Upper lobe of left lung (tissue), 6 donors: ENCODE data around the gene BAZ1B. TPM values are rescaled to one million over a fixed set of nuclear protein-coding genes. Genes with fewer than 3 reads are reported as not detected.

Source experiments
- ATAC-seq, 2 donors: fragments of 200-7000 bp; cut with Tn5 transposase; one replicate each; pipeline ENCODE4 v1.9.1; 2022; ENCODE audit warnings: mild to moderate bottlenecking in 2 of 2, moderate library complexity in 2 of 2; ENCODE audit not compliant: low FRiP score in 2 of 2
- DNase-seq, 2 donors: peaks; one replicate each; pipeline ENCODE4 v3.0.0-alpha.2; 2019 to 2020
- H3K27ac ChIP-seq, 4 donors: fragments of 200-600 bp; sonication (generic); one replicate each; pipeline ENCODE4 v1.5.1; 2016 to 2019
- H3K27me3 ChIP-seq, 4 donors: fragments of 200-600 bp; sonication (generic); one replicate each; pipeline ENCODE4 v1.5.1; 2017 to 2019
- H3K36me3 ChIP-seq, 4 donors: fragments of 200-600 bp; sonication (generic); one replicate each; pipeline ENCODE4 v1.5.1; 2016 to 2019
- H3K4me1 ChIP-seq, 4 donors: fragments of 200-600 bp; sonication (generic); one replicate each; pipeline ENCODE4 v1.5.1; 2018 to 2019
- H3K4me3 ChIP-seq, 4 donors: fragments of 200-600 bp; sonication (generic); one replicate each; pipeline ENCODE4 v1.5.1; 2017 to 2019; ENCODE audit warnings: mild to moderate bottlenecking in 2 of 4, moderate library complexity in 1 of 4
- H3K9me3 ChIP-seq, 4 donors: fragments of 200-600 bp; sonication (generic); one replicate each; pipeline ENCODE4 v1.5.1; 2018 to 2019
- CTCF ChIP-seq, 6 experiments: fragments of 450-650 bp in 4 of 6; fragments of 200-600 bp in 2 of 6; sonication (generic) in 2 of 6; IDR thresholded peaks; one replicate each; pipeline ENCODE4 v1.5.1; 2016 to 2019; ENCODE audit warnings: antibody characterized with exemption in 6 of 6
- EP300 ChIP-seq, 4 donors: sonication (generic); formaldehyde crosslinking; IDR thresholded peaks; one replicate each; pipeline ENCODE4 v1.5.1; 2017; ENCODE audit warnings: antibody characterized with exemption in 4 of 4, control low read depth in 2 of 4
- POLR2A ChIP-seq, 4 donors: fragments of 450-650 bp; IDR thresholded peaks; one replicate each; pipeline ENCODE4 v1.5.1; 2016 to 2017; ENCODE audit warnings: antibody characterized with exemption in 4 of 4, mild to moderate bottlenecking in 2 of 4
- POLR2AphosphoS5 ChIP-seq, 2 donors: sonication (generic); formaldehyde crosslinking; IDR thresholded peaks; one replicate each; pipeline ENCODE4 v1.5.1; 2017; ENCODE audit warnings: antibody characterized with exemption in 2 of 2
- WGBS, 2 donors: methylation state at CpG; one replicate each; pipeline ENCODE4 v1.1.5; 2017 to 2018; 5-methylcytosine and 5-hydroxymethylcytosine counted together
- total RNA-seq, 6 donors: library from RNA; depleted of rRNA in 4 of 6; stranded (reverse); fragments of >200 nt in 4 of 6; gene quantifications; one replicate each; pipeline versions ENCODE4 v1.1.0 to v1.2.1, GENCODE V29; 2016 to 2021
- donor health status: DM: no; HTN: no; CAD: no; lungs with moderate emphysema.
- donor health status: DM: no; HTN: yes; CAD: no; lungs with severe emphysema.

BAZ1B gene
- total RNA-seq, 6 donors from 2014 or later = 45.8 to 71.4 (median 56.0) TPM

- no peak for DNase-seq
Measured at GRCh38 chr7:73515178-73515577, 6.9 kb downstream of the BAZ1B start.

GRCh38 chr7:73512018-73512780, 9.9 kb downstream of the BAZ1B start:
- Histone ChIP-seq H3K27ac (no peak overlapping the region), H3K9me3 (no peaks in the 10 kb centered on the region), H3K4me1 (peaks cover 0 to 14% (median 11%) of the 10 kb centered on the region in 4 donors), H3K4me3 (no peak overlapping the region), H3K27me3 (no peaks in the 10 kb centered on the region), H3K36me3 (peaks cover 7 to 85% (median 53%) of the 10 kb centered on the region in 4 donors)
- 70 to 75% methylated on average over 8 of the region's 8 CpGs for WGBS, 2 donors
- ATAC-seq (no peak), DNase-seq (no peak)
- TF ChIP-seq POLR2A (IDR thresholded peaks at IDR 0.05) (no peak), CTCF (IDR thresholded peaks at IDR 0.05) (no peak), POLR2AphosphoS5 (IDR thresholded peaks at IDR 0.05) (no peak), EP300 (IDR thresholded peaks at IDR 0.05) (no peak)

More at GRCh38 chr7:73515178-73515577, 6.9 kb downstream of the BAZ1B start:
- WGBS, 2 donors = 93 to 95% methylated on average over 3 of the region's 3 CpGs
- Histone ChIP-seq H3K4me1 (peaks cover 19 to 41% (median 35%) of the 10 kb centered on the region in 4 donors), H3K9me3 (no peaks in the 10 kb centered on the region), H3K36me3 (peaks cover 0 to 63% (median 30%) of the 10 kb centered on the region in 4 donors), H3K4me3 (no peak overlapping the region), H3K27ac (no peak overlapping the region), H3K27me3 (no peaks in the 10 kb centered on the region)
- ATAC-seq = no peak
- TF ChIP-seq CTCF (IDR thresholded peaks at IDR 0.05) = no peak
- TF ChIP-seq EP300 (IDR thresholded peaks at IDR 0.05) = no peak
- TF ChIP-seq POLR2AphosphoS5 (IDR thresholded peaks at IDR 0.05) = no peak
- TF ChIP-seq POLR2A (IDR thresholded peaks at IDR 0.05) = no peak

GRCh38 chr7:73509463-73509862, 12.6 kb downstream of the BAZ1B start:
- TF ChIP-seq EP300 (IDR thresholded peaks at IDR 0.05) (no peak), POLR2A (IDR thresholded peaks at IDR 0.05) (no peak), POLR2AphosphoS5 (IDR thresholded peaks at IDR 0.05) (no peak), CTCF (IDR thresholded peaks at IDR 0.05) (no peak)
- Histone ChIP-seq H3K9me3 (no peaks in the 10 kb centered on the region), H3K27ac (peak overlapping the region in 3 of 4 donors; percentile 25 to 54 (median 29)), H3K27me3 (no peaks in the 10 kb centered on the region), H3K4me3 (no peak overlapping the region), H3K36me3 (peaks cover 19 to 86% (median 64%) of the 10 kb centered on the region in 4 donors), H3K4me1 (peaks cover 0 to 11% (median 9%) of the 10 kb centered on the region in 4 donors)
- WGBS, 2 donors = 55 to 74% methylated on average over 5 of the region's 5 CpGs
- DNase-seq = peak in 1 of 2 donors; percentile 84
- ATAC-seq = peak; percentile 23 to 83

GRCh38 chr7:73507556-73507955, 14.5 kb downstream of the BAZ1B start:
- Histone ChIP-seq H3K27me3 (no peaks in the 10 kb centered on the region), H3K36me3 (peaks cover 29 to 87% (median 78%) of the 10 kb centered on the region in 4 donors), H3K4me1 (peaks cover 0 to 6% (median 4%) of the 10 kb centered on the region in 4 donors), H3K27ac (no peak overlapping the region), H3K9me3 (no peaks in the 10 kb centered on the region), H3K4me3 (no peak overlapping the region)
- WGBS, 2 donors = 92 to 97% methylated on average over 2 of the region's 2 CpGs
- DNase-seq = no peak
- no peak for ATAC-seq
- TF ChIP-seq EP300 (IDR thresholded peaks at IDR 0.05) = no peak
- TF ChIP-seq POLR2AphosphoS5 (IDR thresholded peaks at IDR 0.05) = no peak
- TF ChIP-seq CTCF (IDR thresholded peaks at IDR 0.05) = no peak
- TF ChIP-seq POLR2A (IDR thresholded peaks at IDR 0.05) = no peak
